Measurements from ENCODE around the gene CDH23. TPM values are rescaled to one million over a fixed set of nuclear protein-coding genes. Genes with fewer than 3 reads are reported as not detected.

CDH23 gene
- total RNA-seq, 1 experiment from 2014 or later, result 2.9 TPM

GRCh38 chr10:71782221-71782916 lies 385.6 kb downstream of the CDH23 start:
- Mint-ChIP-seq H3K4me3 (no peak overlapping the region), H3K4me1 (peaks cover 19% of the 10 kb centered on the region), H3K27ac (no peak overlapping the region), H3K9me3 (peaks cover 4% of the 10 kb centered on the region), H3K36me3 (0 out of 2 replicates have a peak, but pooled peaks cover 2% of the 10 kb centered on the region), H3K27me3 (ENCODE audit: low read depth) (peaks cover 4% of the 10 kb centered on the region; the same call in 1 of the 2 replicates)
- TF ChIP-seq ZNF219 (CRISPR knock-in tag; IDR thresholded peaks at IDR 0.05; ENCODE audit: borderline replicate concordance) (no peak), SMAD3 (CRISPR knock-in tag; IDR thresholded peaks at IDR 0.05; ENCODE audit: borderline replicate concordance) (no peak), GABPB1 (CRISPR knock-in tag; IDR thresholded peaks at IDR 0.05) (no peak)
- ATAC-seq, result no peak
- no peak for DNase-seq (ENCODE audit: low spot score)
- ChIA-PET POLR2A (interaction anchor here (0.7 to 1.5 kb wide), 2 partner anchors 23 to 1328 kb away, joined by 3 to 4 read pairs; no protein-coding TSS in a partner anchor), CTCF (interaction anchor here (0.8 to 3.2 kb wide), 9 partner anchors 9 to 266 kb away, joined by 3 to 22 read pairs (median 4); partner anchors contain the start of gene VSIR)

GRCh38 chr10:71782917-71783490 lies 386.3 kb downstream of the CDH23 start:
- ChIA-PET POLR2A (interaction anchor here (0.7 to 1.5 kb wide), 2 partner anchors 22 to 1329 kb away, joined by 3 to 4 read pairs; no protein-coding TSS in a partner anchor), CTCF (interaction anchor here (0.6 to 3.2 kb wide), 9 partner anchors 10 to 266 kb away, joined by 3 to 22 read pairs (median 4); partner anchors contain the start of gene VSIR)
- no peaks in the 10 kb centered on the region for H3K9me3 Mint-ChIP-seq
- no peak overlapping the region for H3K4me3 Mint-ChIP-seq
- no peaks in the 10 kb centered on the region for H3K36me3 Mint-ChIP-seq
- DNase-seq (ENCODE audit: low spot score), result no peak
- TF ChIP-seq ZNF532 (CRISPR knock-in tag; IDR thresholded peaks at IDR 0.05; ENCODE audit: borderline replicate concordance) (no peak), ZNF317 (CRISPR knock-in tag; IDR thresholded peaks at IDR 0.05; ENCODE audit: borderline replicate concordance, low read depth) (no peak), PREB (CRISPR knock-in tag; IDR thresholded peaks at IDR 0.05; ENCODE audit: borderline replicate concordance) (no peak), NR2C2 (CRISPR knock-in tag; IDR thresholded peaks at IDR 0.05) (no peak), ETV6 (CRISPR knock-in tag; IDR thresholded peaks at IDR 0.05) (no peak), ZSCAN18 (CRISPR knock-in tag; IDR thresholded peaks at IDR 0.05) (no peak), FOXK1 (CRISPR knock-in tag; IDR thresholded peaks at IDR 0.05) (no peak), TCF7 (CRISPR knock-in tag; IDR thresholded peaks at IDR 0.05; ENCODE audit: low read depth) (no peak), ZNF423 (CRISPR knock-in tag; IDR thresholded peaks at IDR 0.05) (no peak), JUN (CRISPR knock-in tag; IDR thresholded peaks at IDR 0.05) (no peak), TEAD1 (CRISPR knock-in tag; IDR thresholded peaks at IDR 0.05) (no peak), ZNF425 (CRISPR knock-in tag; conservative IDR thresholded peaks at IDR 0.05) (no peak), ZNF396 (CRISPR knock-in tag; IDR thresholded peaks at IDR 0.05; ENCODE audit: borderline replicate concordance) (no peak), GRHL2 (CRISPR knock-in tag; IDR thresholded peaks at IDR 0.05; ENCODE audit: insufficient replicate concordance, severe bottlenecking) (no peak)
- H3K4me1 Mint-ChIP-seq, result peaks cover 19% of the 10 kb centered on the region
- H3K27ac Mint-ChIP-seq, result no peak overlapping the region
- no peaks in the 10 kb centered on the region for H3K27me3 Mint-ChIP-seq (ENCODE audit: low read depth)
- peak; percentile 71 for ATAC-seq

All from WTC11 (cell line).